GM23248 (cell line): Measurements from ENCODE around the gene DIAPH1.

Experiments
- EZH2 ChIP-seq: fragments of 200-600 bp; sonication (generic); IDR thresholded peaks from 2 replicates; pipeline ENCODE4 v1.6.1; 2018; ENCODE audit warnings: antibody characterized with exemption, mild to moderate bottlenecking; ENCODE audit not compliant: insufficient read depth, poor library complexity, severe bottlenecking
- EZH2phosphoT487 ChIP-seq: fragments of 200-600 bp; sonication (generic); IDR thresholded peaks from 2 replicates; pipeline ENCODE4 v1.6.1; 2018; ENCODE audit warnings: antibody characterized with exemption, moderate library complexity, mild to moderate bottlenecking, low read depth; ENCODE audit not compliant: insufficient read depth

DNA sequence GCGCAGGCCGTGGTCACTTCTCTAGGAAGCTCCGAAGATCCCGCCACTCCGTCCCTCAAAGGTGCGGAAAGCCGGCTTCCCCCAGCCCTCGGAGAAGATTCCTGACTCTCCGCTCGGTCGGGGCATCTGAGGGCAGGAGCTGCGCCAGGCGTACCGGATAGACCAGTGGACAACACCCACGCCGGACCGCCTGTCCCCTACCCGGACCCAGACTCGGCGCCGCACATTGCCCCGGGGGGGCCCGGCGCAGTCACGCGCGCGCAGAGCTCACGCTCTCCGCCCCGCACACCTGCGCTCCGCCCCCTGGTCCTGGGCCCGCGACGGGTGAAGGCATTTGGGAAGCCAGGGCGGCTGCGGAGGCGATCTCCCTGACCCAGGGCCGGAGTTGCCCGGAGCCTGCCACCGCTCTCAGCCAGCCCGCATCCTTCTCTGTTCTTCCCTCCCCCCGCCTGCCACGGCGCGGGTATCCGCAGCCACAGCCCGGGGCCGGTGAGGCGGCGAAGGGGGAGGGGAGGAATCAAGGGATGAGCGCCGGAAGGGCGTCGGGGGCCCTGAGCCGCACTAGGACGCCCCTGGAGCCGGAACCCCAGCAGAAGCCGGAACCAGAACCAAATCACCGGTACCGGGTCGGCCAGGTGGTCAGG lies 18.4 kb upstream of the DIAPH1 start:
- TF ChIP-seq EZH2phosphoT487 = no peak
- no peak for TF ChIP-seq EZH2
